HK-2 (cell line): ENCODE results near the gene ZP2.

Experiments
- DNase-seq: peaks from one replicate; pipeline ENCODE4 v3.0.0-alpha.2; 2018; ENCODE audit not compliant: unreplicated experiment

ZP2 gene

DNA sequence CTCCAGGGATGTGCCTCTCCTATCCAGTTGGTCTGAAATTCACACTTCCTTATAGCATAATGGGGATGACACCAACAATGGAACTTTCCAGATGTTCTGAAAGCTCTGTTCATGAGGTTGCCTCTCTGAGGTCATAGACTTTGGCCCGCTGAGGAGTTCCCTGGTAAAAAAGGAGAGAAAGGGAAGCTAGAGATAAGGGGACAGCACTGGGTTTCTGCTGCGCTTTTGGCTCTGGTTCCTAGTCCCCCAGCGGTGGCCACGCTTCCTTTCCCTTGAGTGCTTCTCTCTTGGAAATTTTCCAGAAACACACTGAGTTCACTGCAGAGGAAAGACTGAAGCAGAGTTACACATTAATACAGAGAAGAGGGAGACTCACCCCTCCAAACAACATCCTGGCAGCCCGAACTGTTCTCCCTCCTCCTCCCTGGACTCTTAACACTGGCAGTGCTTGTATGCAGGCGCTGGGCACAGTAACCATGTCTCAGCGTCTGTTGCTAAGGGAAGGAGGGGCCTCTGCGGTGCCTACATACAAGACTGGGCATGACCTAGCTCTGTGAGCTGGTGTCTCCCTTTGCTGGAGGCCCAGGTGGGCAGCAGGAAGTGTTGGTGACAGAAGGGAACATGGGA is 60.9 kb downstream of the ZP2 start, which contains the start of gene DNAH3:
TSS of gene DNAH3 (minus strand) at position 472 of the 627 bp plus-strand sequence. CDS start 527 bp downstream, outside the sequence.
- peak; percentile 56 for DNase-seq
